ENCODE measurements around the gene DYNLL2. TPM values are rescaled to one million over a fixed set of nuclear protein-coding genes. Genes with fewer than 3 reads are reported as not detected.

Gene DYNLL2
- polyA plus RNA-seq, 1 donor (not counting 4 experiments of a cell fraction or from before 2014, with no cell fraction given) = 21.5 TPM

- FAIRE-seq (no peak), DNase-seq (ENCODE audit: low read depth, low spot score) (no peak)
- no peak overlapping the region for H3K9ac ChIP-seq (ENCODE audit: control insufficient read depth, extremely low read depth, insufficient read depth, low read length)
- peaks cover 24% of the 10 kb centered on the region for H4K20me1 ChIP-seq (ENCODE audit: control insufficient read depth, extremely low read depth, insufficient read depth, low read length)
- dilution Hi-C loops (cut with MboI; ENCODE audit: extremely low pct_ligation_motif_present, low sequenced_read_pairs) = no loop called here
- no peak overlapping the region for H3K4me3 ChIP-seq (ENCODE audit: control insufficient read depth in 2 of 3, extremely low read depth in 1 of 3, insufficient read depth in 2 of 3, low read depth in 1 of 3, low read length in 3 of 3)
- H3K27me3 ChIP-seq (ENCODE audit: control insufficient read depth, extremely low read depth, insufficient read depth, low read length) = no peaks in the 10 kb centered on the region
- H2AFZ ChIP-seq (ENCODE audit: control insufficient read depth, low read length) = no peak overlapping the region
- H3K4me1 ChIP-seq (ENCODE audit: control insufficient read depth, extremely low read depth, insufficient read depth, low read length) = peaks cover 9% of the 10 kb centered on the region
- H3K27ac ChIP-seq (ENCODE audit: control insufficient read depth, insufficient read depth, low read length) = no peak overlapping the region
- H3K4me2 ChIP-seq (ENCODE audit: control insufficient read depth, extremely low read depth, insufficient read depth, low read depth, low read length) = no peak overlapping the region
- peaks cover 69% of the 10 kb centered on the region for H3K79me2 ChIP-seq (ENCODE audit: control insufficient read depth, insufficient read depth, low read length)
- H3K9me1 ChIP-seq (ENCODE audit: control insufficient read depth, extremely low read depth, insufficient read depth, low read length) = no peaks in the 10 kb centered on the region
- no peak for TF ChIP-seq EZH2 (IDR thresholded peaks at IDR 0.05; ENCODE audit: low read length)
- TF ChIP-seq, protein P1, sequence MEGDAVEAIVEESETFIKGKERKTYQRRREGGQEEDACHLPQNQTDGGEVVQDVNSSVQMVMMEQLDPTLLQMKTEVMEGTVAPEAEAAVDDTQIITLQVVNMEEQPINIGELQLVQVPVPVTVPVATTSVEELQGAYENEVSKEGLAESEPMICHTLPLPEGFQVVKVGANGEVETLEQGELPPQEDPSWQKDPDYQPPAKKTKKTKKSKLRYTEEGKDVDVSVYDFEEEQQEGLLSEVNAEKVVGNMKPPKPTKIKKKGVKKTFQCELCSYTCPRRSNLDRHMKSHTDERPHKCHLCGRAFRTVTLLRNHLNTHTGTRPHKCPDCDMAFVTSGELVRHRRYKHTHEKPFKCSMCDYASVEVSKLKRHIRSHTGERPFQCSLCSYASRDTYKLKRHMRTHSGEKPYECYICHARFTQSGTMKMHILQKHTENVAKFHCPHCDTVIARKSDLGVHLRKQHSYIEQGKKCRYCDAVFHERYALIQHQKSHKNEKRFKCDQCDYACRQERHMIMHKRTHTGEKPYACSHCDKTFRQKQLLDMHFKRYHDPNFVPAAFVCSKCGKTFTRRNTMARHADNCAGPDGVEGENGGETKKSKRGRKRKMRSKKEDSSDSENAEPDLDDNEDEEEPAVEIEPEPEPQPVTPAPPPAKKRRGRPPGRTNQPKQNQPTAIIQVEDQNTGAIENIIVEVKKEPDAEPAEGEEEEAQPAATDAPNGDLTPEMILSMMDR (optimal IDR thresholded peaks at IDR 0.05 in 1 of 3, IDR thresholded peaks at IDR 0.05 in 1 of 3, conservative IDR thresholded peaks at IDR 0.05 in 1 of 3; ENCODE audit: extremely low read depth in 1 of 3, insufficient read depth in 2 of 3, low read length in 3 of 3) = no peak
- H3K9me3 ChIP-seq (ENCODE audit: control insufficient read depth, low read depth, low read length) = no peaks in the 10 kb centered on the region
- peaks cover 28 to 38% of the 10 kb centered on the region in 2 experiments for H3K36me3 ChIP-seq (ENCODE audit: control insufficient read depth in 2 of 2, extremely low read depth in 1 of 2, insufficient read depth in 2 of 2, low read length in 2 of 2)
These were observed 3.7 kb downstream of the DYNLL2 start for GRCh38 chr17:58086953-58087352.

DNA sequence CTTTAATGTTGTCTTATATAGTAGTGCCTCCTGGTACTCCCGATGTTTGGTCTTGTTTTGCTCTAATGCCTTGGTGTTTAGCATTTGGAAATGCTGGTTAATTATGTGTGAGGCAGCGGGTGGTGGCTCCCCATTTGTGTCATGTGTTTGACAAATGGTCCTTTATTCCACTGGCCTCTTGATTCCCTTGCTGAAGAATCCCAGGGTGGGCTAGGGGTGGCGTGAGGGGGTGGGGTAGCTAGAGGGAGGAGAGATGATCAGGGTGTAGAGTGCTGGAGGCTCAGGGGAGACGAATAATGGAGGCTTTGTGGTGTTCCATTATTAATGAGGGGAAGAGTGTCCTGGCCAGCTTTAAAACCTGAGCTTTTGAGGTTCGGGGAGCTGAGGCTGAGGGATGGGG lies 5.4 kb downstream of the DYNLL2 start:
- Histone ChIP-seq H4K20me1 (ENCODE audit: control insufficient read depth, extremely low read depth, insufficient read depth, low read length) (peaks cover 24% of the 10 kb centered on the region), H3K4me3 (ENCODE audit: control insufficient read depth in 2 of 3, extremely low read depth in 1 of 3, insufficient read depth in 2 of 3, low read depth in 1 of 3, low read length in 3 of 3) (no peak overlapping the region), H3K27me3 (ENCODE audit: control insufficient read depth, extremely low read depth, insufficient read depth, low read length) (no peaks in the 10 kb centered on the region), H3K4me1 (ENCODE audit: control insufficient read depth, extremely low read depth, insufficient read depth, low read length) (peaks cover 18% of the 10 kb centered on the region), H3K79me2 (ENCODE audit: control insufficient read depth, insufficient read depth, low read length) (peaks cover 66% of the 10 kb centered on the region), H2AFZ (ENCODE audit: control insufficient read depth, low read length) (no peak overlapping the region), H3K9me1 (ENCODE audit: control insufficient read depth, extremely low read depth, insufficient read depth, low read length) (peaks cover 3% of the 10 kb centered on the region), H3K27ac (ENCODE audit: control insufficient read depth, insufficient read depth, low read length) (no peak overlapping the region), H3K9ac (ENCODE audit: control insufficient read depth, extremely low read depth, insufficient read depth, low read length) (no peak overlapping the region), H3K36me3 (ENCODE audit: control insufficient read depth in 2 of 2, extremely low read depth in 1 of 2, insufficient read depth in 2 of 2, low read length in 2 of 2) (peaks cover 35 to 43% of the 10 kb centered on the region in 2 experiments), H3K4me2 (ENCODE audit: control insufficient read depth, extremely low read depth, insufficient read depth, low read depth, low read length) (no peak overlapping the region), H3K9me3 (ENCODE audit: control insufficient read depth, low read depth, low read length) (no peaks in the 10 kb centered on the region)
- dilution Hi-C loops (cut with MboI; ENCODE audit: extremely low pct_ligation_motif_present, low sequenced_read_pairs) = no loop called here
- TF ChIP-seq, protein P1 (optimal IDR thresholded peaks at IDR 0.05 in 1 of 3, IDR thresholded peaks at IDR 0.05 in 1 of 3, conservative IDR thresholded peaks at IDR 0.05 in 1 of 3; ENCODE audit: extremely low read depth in 1 of 3, insufficient read depth in 2 of 3, low read length in 3 of 3) = no peak
- no peak for TF ChIP-seq EZH2 (IDR thresholded peaks at IDR 0.05; ENCODE audit: low read length)
- FAIRE-seq (no peak), DNase-seq (ENCODE audit: low read depth, low spot score) (no peak)

Data from keratinocyte (primary cell).